Esophagus (tissue), 2 donors: ENCODE data around the gene PSG11. TPM values are rescaled to one million over a fixed set of nuclear protein-coding genes. Genes with fewer than 3 reads are reported as not detected.
"Not testable (repeated sequence)": the region's sequence is repeated elsewhere in the genome, so short reads cannot be mapped to it uniquely, and the experiment has no call there.

Source experiments
- H3K27ac ChIP-seq, 2 donors: one replicate each; pipeline ENCODE4 v1.5.1; 2013; ENCODE audit warnings: low read depth in 2 of 2, mild to moderate bottlenecking in 2 of 2, inconsistent platforms in 1 of 2, low read length in 1 of 2, moderate library complexity in 1 of 2
- H3K27me3 ChIP-seq, 2 donors: one replicate each; pipeline ENCODE4 v1.6.1; 2013; ENCODE audit warnings: low read length in 2 of 2, control low read depth in 1 of 2, mild to moderate bottlenecking in 1 of 2; ENCODE audit not compliant: insufficient read depth in 2 of 2, control insufficient read depth in 1 of 2
- H3K36me3 ChIP-seq, 2 donors: one replicate each; pipeline ENCODE4 v1.6.1; 2013; ENCODE audit warnings: low read length in 1 of 2; ENCODE audit not compliant: control insufficient read depth in 2 of 2, insufficient read depth in 2 of 2
- H3K4me1 ChIP-seq, 2 donors: one replicate each; pipeline ENCODE4 v1.6.1; 2013; ENCODE audit warnings: low read length in 1 of 2; ENCODE audit not compliant: control insufficient read depth in 2 of 2, insufficient read depth in 2 of 2
- H3K4me3 ChIP-seq, 2 donors: one replicate each; pipeline ENCODE4 v1.5.1; 2013; ENCODE audit warnings: low read length in 2 of 2, mild to moderate bottlenecking in 2 of 2, low read depth in 1 of 2, moderate library complexity in 1 of 2
- H3K9me3 ChIP-seq, 2 donors: one replicate each; pipeline ENCODE4 v1.6.1; 2013; ENCODE audit warnings: mild to moderate bottlenecking in 2 of 2, low read depth in 1 of 2, low read length in 1 of 2, moderate library complexity in 1 of 2; ENCODE audit not compliant: control insufficient read depth in 2 of 2, insufficient read depth in 1 of 2
- WGBS, 2 donors: extraction: QIAGEN DNeasy Blood & Tissue Kit; methylation state at CpG; one replicate each; pipeline ENCODE4 v1.1.7; 2013; 5-methylcytosine and 5-hydroxymethylcytosine counted together
- polyA plus RNA-seq, 2 donors: library from polyadenylated mRNA; stranded (reverse); fragments of 200-250 nt; gene quantifications; one replicate each; pipeline ENCODE4 v1.2.3, GENCODE V29; 2013
- donor health status: healthy with polysubstance abuse.
- donor health status: Bipolar disorder and iron deficiency.

PSG11 gene
- polyA plus RNA-seq, 2 donors = not detected

DNA sequence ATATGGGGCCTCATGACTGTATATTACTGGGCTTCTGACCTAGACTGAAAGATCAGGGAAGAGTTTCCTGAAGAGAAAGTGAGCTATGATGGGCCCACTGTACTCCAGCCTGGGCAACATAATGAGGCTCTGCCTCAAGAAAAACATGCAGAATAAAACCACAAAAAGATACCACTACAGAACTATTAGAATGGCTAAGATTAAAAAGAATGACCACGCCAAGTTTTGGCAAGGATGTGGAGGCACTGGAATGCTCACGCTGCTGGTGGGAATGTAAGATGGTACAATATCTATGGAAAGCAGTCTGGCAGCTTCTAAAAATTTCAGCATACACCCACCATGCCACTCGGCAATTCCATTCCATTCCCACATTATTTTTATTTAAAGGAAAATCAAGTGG lies 30.1 kb downstream of the PSG11 start:
- H3K27me3 ChIP-seq, H3K27ac ChIP-seq, H3K9me3 ChIP-seq, H3K4me3 ChIP-seq, H3K4me1 ChIP-seq, H3K36me3 ChIP-seq: not testable (repeated sequence)
- whole genome bisulfite sequencing, 2 donors = 85 to 93% methylated on average over 3 of the region's 3 CpGs

DNA sequence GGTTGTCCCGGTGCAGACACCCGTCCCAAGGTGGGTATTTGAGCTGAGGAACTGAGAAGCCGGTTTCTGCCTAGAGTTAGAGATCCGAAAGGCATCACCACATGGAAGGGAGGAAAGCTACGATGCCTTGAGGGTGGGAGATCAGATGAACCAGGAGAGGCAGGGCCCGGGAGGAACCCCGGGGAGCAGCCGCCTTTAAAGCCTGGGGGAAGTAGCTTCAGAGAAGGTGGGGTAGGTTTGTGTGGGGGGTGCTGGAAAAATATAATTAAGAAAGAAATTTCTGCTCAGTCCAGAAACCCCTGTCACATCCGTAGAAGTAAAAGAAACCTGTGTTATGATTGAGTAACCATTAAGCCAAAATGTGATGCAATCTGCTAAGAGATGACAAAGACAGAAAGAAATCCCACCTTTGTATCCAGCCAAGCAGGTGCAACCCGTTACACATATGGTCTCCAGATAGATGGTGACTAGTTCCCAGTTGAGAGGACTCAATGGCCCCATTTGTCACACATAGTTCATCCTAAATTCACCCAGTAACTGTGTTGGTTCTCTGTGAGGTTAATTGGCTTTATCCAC lies 34.2 kb downstream of the PSG11 start:
- not testable (repeated sequence) for H3K27ac ChIP-seq, H3K4me1 ChIP-seq, H3K36me3 ChIP-seq, H3K9me3 ChIP-seq, H3K4me3 ChIP-seq, H3K27me3 ChIP-seq
- WGBS, 2 donors = 77 to 83% methylated on average over 10 of the region's 10 CpGs

DNA sequence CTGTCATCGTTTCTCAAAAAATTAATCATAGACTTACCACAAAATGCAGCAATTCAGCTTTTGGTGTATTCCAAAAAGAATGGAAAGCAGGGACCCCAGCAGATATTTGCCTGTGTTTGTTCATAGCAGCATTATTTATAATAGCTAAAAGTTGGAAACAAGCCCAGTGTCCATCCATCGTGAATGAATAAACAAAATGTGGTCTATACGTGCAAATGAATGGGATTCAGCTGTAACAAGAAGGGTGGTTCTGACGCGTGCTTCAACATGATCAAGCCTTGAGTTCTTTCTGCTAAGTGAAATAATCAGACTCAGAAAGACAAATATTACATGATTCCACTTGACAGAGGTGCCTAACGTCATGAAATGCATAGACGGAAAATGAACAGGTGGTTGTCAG lies 36.4 kb downstream of the PSG11 start:
- 32 to 43% methylated on average over 7 of the region's 7 CpGs for WGBS, 2 donors
- no peak overlapping the region for H3K27ac ChIP-seq
- no peaks in the 10 kb centered on the region for H3K9me3 ChIP-seq
- no peaks in the 10 kb centered on the region for H3K27me3 ChIP-seq
- no peaks in the 10 kb centered on the region for H3K36me3 ChIP-seq
- no peak overlapping the region for H3K4me3 ChIP-seq
- peaks cover 0 to 3% of the 10 kb centered on the region in 2 donors for H3K4me1 ChIP-seq

- not testable (repeated sequence) for H3K36me3 ChIP-seq, H3K4me3 ChIP-seq, H3K27ac ChIP-seq, H3K9me3 ChIP-seq, H3K4me1 ChIP-seq, H3K27me3 ChIP-seq
- 68 to 72% methylated on average over 4 of the region's 4 CpGs for WGBS, 2 donors
Observed at GRCh38 chr19:42989186-42989585, 37.1 kb downstream of the PSG11 start.

- H3K4me3 ChIP-seq, H3K4me1 ChIP-seq, H3K27ac ChIP-seq, H3K9me3 ChIP-seq, H3K36me3 ChIP-seq, H3K27me3 ChIP-seq: not testable (repeated sequence)
- WGBS, 2 donors = 20 to 35% methylated on average over 1 of the region's 1 CpG
Observed at GRCh38 chr19:42988206-42988605, 38.1 kb downstream of the PSG11 start.

GRCh38 chr19:42985588-42985987 lies 40.7 kb downstream of the PSG11 start:
- Histone ChIP-seq H3K36me3 (no peaks in the 10 kb centered on the region), H3K4me3 (no peak overlapping the region), H3K27me3 (no peaks in the 10 kb centered on the region), H3K27ac (no peak overlapping the region), H3K4me1 (no peaks in the 10 kb centered on the region), H3K9me3 (no peaks in the 10 kb centered on the region)
- WGBS, 2 donors = 68 to 73% methylated on average over 4 of the region's 4 CpGs

GRCh38 chr19:42982111-42982510 lies 44.2 kb downstream of the PSG11 start:
- H3K27ac ChIP-seq, H3K4me1 ChIP-seq, H3K4me3 ChIP-seq, H3K9me3 ChIP-seq, H3K36me3 ChIP-seq, H3K27me3 ChIP-seq: not testable (repeated sequence)

DNA sequence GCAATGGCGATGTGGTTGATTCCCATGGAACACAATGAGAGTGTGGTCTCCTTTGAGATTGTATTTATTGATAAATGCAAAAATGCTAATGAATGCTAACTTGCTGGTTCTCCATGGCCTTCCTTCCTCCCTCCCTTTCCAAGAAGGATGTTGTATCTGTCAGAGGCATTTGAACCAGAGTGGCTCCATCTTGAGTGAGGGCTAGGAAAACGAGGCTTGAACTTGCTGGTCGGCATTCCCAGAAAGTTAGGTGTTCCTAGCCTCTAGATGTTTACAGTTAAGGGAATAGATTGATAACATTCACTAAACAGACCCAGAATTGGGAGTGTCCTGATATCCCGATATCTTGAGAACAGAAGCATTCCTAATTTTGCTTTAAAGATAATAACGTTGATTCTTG lies 54.8 kb downstream of the PSG11 start:
- H3K27ac ChIP-seq, H3K9me3 ChIP-seq, H3K36me3 ChIP-seq, H3K4me3 ChIP-seq, H3K4me1 ChIP-seq, H3K27me3 ChIP-seq: not testable (repeated sequence)
- WGBS, 2 donors = 78 to 88% methylated on average over 5 of the region's 5 CpGs

GRCh38 chr19:42965176-42965575 lies 61.1 kb downstream of the PSG11 start:
- WGBS, 2 donors = 64 to 68% methylated on average over 2 of the region's 2 CpGs
- H3K4me3 ChIP-seq = no peak overlapping the region
- H3K27me3 ChIP-seq = no peaks in the 10 kb centered on the region
- no peak overlapping the region for H3K27ac ChIP-seq
- no peaks in the 10 kb centered on the region for H3K4me1 ChIP-seq
- no peaks in the 10 kb centered on the region for H3K36me3 ChIP-seq
- H3K9me3 ChIP-seq = no peaks in the 10 kb centered on the region

- no peaks in the 10 kb centered on the region for H3K9me3 ChIP-seq
- 83 to 89% methylated on average over 6 of the region's 6 CpGs for WGBS, 2 donors
- no peaks in the 10 kb centered on the region for H3K27me3 ChIP-seq
- H3K36me3 ChIP-seq = no peaks in the 10 kb centered on the region
- H3K4me3 ChIP-seq = no peak overlapping the region
- H3K27ac ChIP-seq = no peak overlapping the region
- H3K4me1 ChIP-seq = no peaks in the 10 kb centered on the region
Observed at GRCh38 chr19:42961119-42961518, 65.2 kb downstream of the PSG11 start.
